Subcutaneous adipose tissue (tissue), 4 donors: ENCODE results near the gene PFKFB3. TPM values are rescaled to one million over a fixed set of nuclear protein-coding genes. Genes with fewer than 3 reads are reported as not detected.

Experiments used
- CTCF ChIP-seq: fragments of 450-650 bp; IDR thresholded peaks from one replicate; pipeline ENCODE4 v1.5.1; 2016; ENCODE audit warnings: low read depth, mild to moderate bottlenecking, control low read depth, antibody characterized with exemption, moderate library complexity
- total RNA-seq, 4 donors: library from RNA; depleted of rRNA; stranded (reverse); fragments of >200 nt; gene quantifications; one replicate each; pipeline ENCODE4 v1.1.0, GENCODE V29; 2016

Gene PFKFB3
- total RNA-seq, 4 donors from 2014 or later: 383 to 1,460 (median 500) TPM

GRCh38 chr10:6233725-6234277, 31.1 kb downstream of the PFKFB3 start:
- no peak for TF ChIP-seq CTCF

- TF ChIP-seq CTCF: no peak
These were observed 31.6 kb downstream of the PFKFB3 start for GRCh38 chr10:6234371-6234770.

GRCh38 chr10:6236349-6237198, 33.8 kb downstream of the PFKFB3 start:
- no peak for TF ChIP-seq CTCF

- TF ChIP-seq CTCF: no peak
These were observed 34.4 kb downstream of the PFKFB3 start for GRCh38 chr10:6237199-6237530.

- no peak for TF ChIP-seq CTCF
These were observed 36.7 kb downstream of the PFKFB3 start for GRCh38 chr10:6239213-6239991.

- TF ChIP-seq CTCF: no peak
These were observed 37.5 kb downstream of the PFKFB3 start for GRCh38 chr10:6240254-6240653.

- TF ChIP-seq CTCF: no peak
These were observed 39.4 kb downstream of the PFKFB3 start for GRCh38 chr10:6242089-6242488.
